SK-N-MC (cell line): ENCODE data around the gene POMT1.

ENCODE experiments used
- EZH2 ChIP-seq: fragments of 200-600 bp; sonication (generic); IDR thresholded peaks from one replicate; pipeline ENCODE4 v1.6.1; 2017; ENCODE audit warnings: antibody characterized with exemption
- POLR2AphosphoS5 ChIP-seq: IDR thresholded peaks from 2 replicates; pipeline ENCODE4 v1.6.1; 2012; ENCODE audit warnings: mild to moderate bottlenecking, low read depth, low read length, borderline replicate concordance

DNA sequence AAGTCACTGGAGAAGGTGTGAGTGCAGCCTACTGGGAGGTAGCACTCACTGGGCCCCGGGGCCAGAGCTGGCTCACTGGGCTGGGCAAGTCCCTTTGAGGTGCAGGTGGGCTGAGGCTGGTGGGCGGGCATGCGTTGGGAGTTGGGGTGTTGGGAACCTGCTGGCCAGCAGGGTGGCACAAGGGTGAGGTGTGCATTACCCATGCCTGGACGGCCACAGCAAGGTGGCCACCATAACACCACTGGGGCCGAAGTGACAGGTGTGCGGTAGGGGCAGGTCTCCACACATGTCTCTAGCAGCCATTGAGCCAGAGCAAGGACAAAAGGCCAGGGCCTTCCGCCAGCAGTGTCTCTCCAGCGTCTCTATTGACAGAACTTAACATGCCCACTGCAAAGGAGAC lies 65.2 kb downstream of the POMT1 start:
- TF ChIP-seq POLR2AphosphoS5 (no peak), EZH2 (no peak)
